Lower leg skin (tissue), 3 donors: ENCODE data around the gene C16orf78.

Source experiments
- POLR2A ChIP-seq, 2 donors: fragments of 450-650 bp; IDR thresholded peaks; one replicate each; pipeline ENCODE4 v1.6.1; 2016 to 2017; ENCODE audit warnings: antibody characterized with exemption in 2 of 2, mild to moderate bottlenecking in 1 of 2, moderate library complexity in 1 of 2
- TF ChIP-seq, protein P1 (sequence below), 3 donors: fragments of 450-650 bp; IDR thresholded peaks; one replicate each; pipeline ENCODE4 v1.5.1; 2016; ENCODE audit warnings: antibody characterized with exemption in 3 of 3, mild to moderate bottlenecking in 3 of 3, moderate library complexity in 2 of 3

DNA sequence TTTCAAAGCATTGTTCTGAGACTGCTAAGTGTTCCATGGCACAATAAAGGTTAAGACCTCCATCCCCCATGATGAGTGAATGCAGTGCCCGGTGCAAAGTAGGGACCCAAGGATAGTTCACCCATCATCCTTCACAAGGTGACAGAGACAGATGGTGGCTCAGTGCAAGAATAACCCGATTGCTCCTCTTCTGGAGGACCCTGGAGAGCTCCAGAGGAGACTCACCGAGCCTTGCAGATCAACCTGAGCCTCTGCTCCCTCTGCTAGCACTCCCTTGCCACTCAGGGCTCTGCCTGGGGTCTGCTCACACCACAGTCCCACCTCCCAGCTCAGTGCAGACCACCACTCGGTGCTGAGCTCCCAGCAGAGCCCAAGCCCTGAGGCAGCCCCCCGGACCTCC is 49.3 kb downstream of the C16orf78 start:
- TF ChIP-seq, protein P1, sequence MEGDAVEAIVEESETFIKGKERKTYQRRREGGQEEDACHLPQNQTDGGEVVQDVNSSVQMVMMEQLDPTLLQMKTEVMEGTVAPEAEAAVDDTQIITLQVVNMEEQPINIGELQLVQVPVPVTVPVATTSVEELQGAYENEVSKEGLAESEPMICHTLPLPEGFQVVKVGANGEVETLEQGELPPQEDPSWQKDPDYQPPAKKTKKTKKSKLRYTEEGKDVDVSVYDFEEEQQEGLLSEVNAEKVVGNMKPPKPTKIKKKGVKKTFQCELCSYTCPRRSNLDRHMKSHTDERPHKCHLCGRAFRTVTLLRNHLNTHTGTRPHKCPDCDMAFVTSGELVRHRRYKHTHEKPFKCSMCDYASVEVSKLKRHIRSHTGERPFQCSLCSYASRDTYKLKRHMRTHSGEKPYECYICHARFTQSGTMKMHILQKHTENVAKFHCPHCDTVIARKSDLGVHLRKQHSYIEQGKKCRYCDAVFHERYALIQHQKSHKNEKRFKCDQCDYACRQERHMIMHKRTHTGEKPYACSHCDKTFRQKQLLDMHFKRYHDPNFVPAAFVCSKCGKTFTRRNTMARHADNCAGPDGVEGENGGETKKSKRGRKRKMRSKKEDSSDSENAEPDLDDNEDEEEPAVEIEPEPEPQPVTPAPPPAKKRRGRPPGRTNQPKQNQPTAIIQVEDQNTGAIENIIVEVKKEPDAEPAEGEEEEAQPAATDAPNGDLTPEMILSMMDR (IDR thresholded peaks at IDR 0.05): no peak
- no peak for TF ChIP-seq POLR2A (IDR thresholded peaks at IDR 0.05)
